Osteoblast (primary cell): Measurements from ENCODE around the gene BCL3. TPM values are rescaled to one million over a fixed set of nuclear protein-coding genes. Genes with fewer than 3 reads are reported as not detected.

Experiments used
- DNase-seq: peaks from one replicate; pipeline ENCODE4 v3.0.0; 2011; ENCODE audit warnings: low spot score, mixed read lengths; ENCODE audit not compliant: insufficient read length; ENCODE audit errors: missing footprints
- H2AFZ ChIP-seq: 2 replicates; pipeline ENCODE4 v1.6.0; 2011; ENCODE audit warnings: mild to moderate bottlenecking, low read length
- H3K27ac ChIP-seq: 2 replicates; pipeline ENCODE4 v1.5.1; 2011; ENCODE audit warnings: mild to moderate bottlenecking, low read depth, low read length, moderate library complexity
- H3K27me3 ChIP-seq: 2 replicates; pipeline ENCODE4 v1.6.0; 2012; ENCODE audit warnings: mild to moderate bottlenecking, control low read depth, inconsistent platforms, low read length, moderate library complexity; ENCODE audit not compliant: insufficient read depth
- H3K36me3 ChIP-seq: 2 replicates; pipeline ENCODE4 v1.5.1; 2011; ENCODE audit warnings: mild to moderate bottlenecking, low read length, control low read depth, moderate library complexity; ENCODE audit not compliant: insufficient read depth
- H3K4me1 ChIP-seq: 2 replicates; pipeline ENCODE4 v1.5.1; 2011; ENCODE audit warnings: mild to moderate bottlenecking, low read length, control low read depth, moderate library complexity; ENCODE audit not compliant: insufficient read depth
- H3K4me2 ChIP-seq: 2 replicates; pipeline ENCODE4 v1.6.0; 2011; ENCODE audit warnings: mild to moderate bottlenecking, low read length; ENCODE audit not compliant: insufficient read depth
- H3K4me3 ChIP-seq: fragments of 200-600 bp; sonication (generic); 3 replicates; pipeline ENCODE4 v1.5.1; 2012; ENCODE audit warnings: mild to moderate bottlenecking, low read length, inconsistent platforms; ENCODE audit not compliant: insufficient read depth
- H3K79me2 ChIP-seq: 2 replicates; pipeline ENCODE4 v1.6.0; 2012; ENCODE audit warnings: mild to moderate bottlenecking, low read length, control low read depth, inconsistent platforms; ENCODE audit not compliant: insufficient read depth
- H3K9me3 ChIP-seq: 2 replicates; pipeline ENCODE4 v1.5.1; 2011; ENCODE audit warnings: low read depth, low read length, control low read depth
- H4K20me1 ChIP-seq: 2 replicates; pipeline ENCODE4 v1.6.0; 2012; ENCODE audit warnings: mild to moderate bottlenecking, low read length, control low read depth; ENCODE audit not compliant: insufficient read depth
- total RNA-seq: library from RNA; depleted of rRNA; stranded (reverse); fragments of >200 nt; gene quantifications from 2 replicates; pipeline ENCODE4 v1.2.3, GENCODE V29; 2012
- TF ChIP-seq, protein P1 (sequence below): IDR thresholded peaks from 2 replicates; pipeline ENCODE4 v1.5.1; 2011; ENCODE audit warnings: mild to moderate bottlenecking, low read depth, low read length, moderate library complexity; ENCODE audit errors: extremely low read depth

Gene BCL3
- total RNA-seq, 1 donor: 7.2 TPM

DNA sequence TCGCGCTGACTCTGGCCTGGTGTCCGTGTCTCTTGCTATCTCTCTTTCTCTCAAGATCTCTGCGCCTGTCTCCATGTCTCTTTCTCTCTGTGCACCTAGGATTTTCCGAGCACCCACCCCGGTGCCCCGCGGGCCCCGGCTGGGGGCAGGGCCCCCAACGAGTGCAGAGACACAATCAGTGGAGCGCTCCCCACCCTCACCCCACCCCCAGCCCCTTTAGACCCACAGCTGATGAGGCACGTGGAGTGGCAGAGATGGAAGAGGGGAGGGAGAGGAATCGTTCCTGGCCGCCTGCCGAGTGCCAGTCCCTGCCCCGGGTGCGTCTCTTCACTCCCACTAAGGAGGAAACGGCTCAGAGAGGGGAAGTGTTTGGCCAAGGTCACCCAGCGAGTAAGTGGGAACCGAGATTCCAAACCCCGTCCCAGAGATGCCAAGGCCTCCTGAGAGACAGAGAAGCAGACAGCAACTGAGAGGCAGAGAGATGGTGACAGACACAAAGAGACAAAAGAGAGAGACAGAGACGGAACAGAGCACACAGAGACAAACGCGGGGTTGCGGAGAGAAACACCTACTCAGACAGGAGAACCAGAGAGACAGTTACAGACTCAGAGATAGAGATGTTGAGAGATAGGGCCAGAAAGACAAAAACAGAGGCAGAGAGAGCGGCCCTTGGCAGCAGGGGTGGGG lies 626 bp upstream of the BCL3 start:
- Histone ChIP-seq H3K27ac (peak overlapping the region; percentile 96), H3K27me3 (no peaks in the 10 kb centered on the region), H3K4me1 (peaks cover 59% of the 10 kb centered on the region), H3K4me3 (peak overlapping the region; percentile 86), H2AFZ (peak overlapping the region; percentile 77), H3K36me3 (peaks cover 27% of the 10 kb centered on the region), H3K79me2 (peaks cover 34% of the 10 kb centered on the region), H3K4me2 (peak overlapping the region; percentile 89), H3K9me3 (no peaks in the 10 kb centered on the region), H4K20me1 (peaks cover 25% of the 10 kb centered on the region)
- TF ChIP-seq, protein P1, sequence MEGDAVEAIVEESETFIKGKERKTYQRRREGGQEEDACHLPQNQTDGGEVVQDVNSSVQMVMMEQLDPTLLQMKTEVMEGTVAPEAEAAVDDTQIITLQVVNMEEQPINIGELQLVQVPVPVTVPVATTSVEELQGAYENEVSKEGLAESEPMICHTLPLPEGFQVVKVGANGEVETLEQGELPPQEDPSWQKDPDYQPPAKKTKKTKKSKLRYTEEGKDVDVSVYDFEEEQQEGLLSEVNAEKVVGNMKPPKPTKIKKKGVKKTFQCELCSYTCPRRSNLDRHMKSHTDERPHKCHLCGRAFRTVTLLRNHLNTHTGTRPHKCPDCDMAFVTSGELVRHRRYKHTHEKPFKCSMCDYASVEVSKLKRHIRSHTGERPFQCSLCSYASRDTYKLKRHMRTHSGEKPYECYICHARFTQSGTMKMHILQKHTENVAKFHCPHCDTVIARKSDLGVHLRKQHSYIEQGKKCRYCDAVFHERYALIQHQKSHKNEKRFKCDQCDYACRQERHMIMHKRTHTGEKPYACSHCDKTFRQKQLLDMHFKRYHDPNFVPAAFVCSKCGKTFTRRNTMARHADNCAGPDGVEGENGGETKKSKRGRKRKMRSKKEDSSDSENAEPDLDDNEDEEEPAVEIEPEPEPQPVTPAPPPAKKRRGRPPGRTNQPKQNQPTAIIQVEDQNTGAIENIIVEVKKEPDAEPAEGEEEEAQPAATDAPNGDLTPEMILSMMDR: no peak
- DNase-seq: peak; percentile 91

DNA sequence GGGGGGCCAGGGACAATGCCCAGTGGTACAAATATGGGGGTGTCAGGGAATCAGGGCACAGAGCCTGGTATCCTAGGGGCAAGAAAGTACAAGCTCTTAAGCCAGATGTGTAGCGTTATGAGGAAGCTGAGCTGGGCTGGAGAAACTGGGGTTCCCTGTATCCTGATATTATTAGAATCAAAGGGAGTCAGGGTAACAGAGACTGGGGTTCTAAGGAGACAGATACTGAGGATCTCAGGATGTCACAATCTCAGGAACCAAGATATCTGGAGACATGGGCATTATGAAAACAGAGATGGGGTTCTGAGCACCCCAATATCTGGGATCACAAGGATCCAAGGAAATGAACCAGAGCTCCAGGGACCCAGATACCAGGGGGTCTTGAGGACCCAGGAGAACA lies 784 bp downstream of the BCL3 start:
- no peak for DNase-seq
- no peaks in the 10 kb centered on the region for H3K27me3 ChIP-seq
- H3K4me3 ChIP-seq: peak overlapping the region; percentile 86
- no peaks in the 10 kb centered on the region for H3K9me3 ChIP-seq
- H3K79me2 ChIP-seq: peaks cover 36% of the 10 kb centered on the region
- H3K4me1 ChIP-seq: peaks cover 68% of the 10 kb centered on the region
- TF ChIP-seq, protein P1: no peak
- H2AFZ ChIP-seq: no peak overlapping the region
- H3K36me3 ChIP-seq: peaks cover 28% of the 10 kb centered on the region
- peak overlapping the region; percentile 45 for H3K27ac ChIP-seq
- H4K20me1 ChIP-seq: peaks cover 28% of the 10 kb centered on the region
- H3K4me2 ChIP-seq: peak overlapping the region; percentile 76

DNA sequence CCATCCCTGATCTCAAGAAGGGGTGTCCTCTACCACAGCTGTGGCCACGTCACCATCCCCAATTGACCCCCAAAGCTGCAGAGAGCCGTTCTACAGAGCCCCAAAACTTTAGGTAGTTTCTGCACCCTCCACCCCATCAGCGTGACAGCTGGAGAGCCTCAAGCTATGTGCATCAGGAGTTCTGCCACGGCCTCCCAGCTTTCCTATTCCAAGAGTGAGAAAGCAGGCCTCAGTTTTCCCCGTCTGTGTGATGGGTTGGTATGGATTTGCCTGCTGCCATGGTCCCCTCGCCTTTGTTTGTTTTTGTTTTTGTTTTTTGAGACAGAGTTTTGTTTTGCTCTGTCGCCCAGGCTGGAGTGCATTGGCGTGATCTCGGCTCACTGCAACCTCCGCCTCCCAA lies 1.5 kb downstream of the BCL3 start:
- H3K4me2 ChIP-seq: peak overlapping the region; percentile 76
- peaks cover 34% of the 10 kb centered on the region for H3K36me3 ChIP-seq
- no peaks in the 10 kb centered on the region for H3K9me3 ChIP-seq
- no peak for DNase-seq
- TF ChIP-seq, protein P1: no peak
- H3K4me3 ChIP-seq: peak overlapping the region; percentile 86
- H2AFZ ChIP-seq: no peak overlapping the region
- peaks cover 70% of the 10 kb centered on the region for H3K4me1 ChIP-seq
- peaks cover 39% of the 10 kb centered on the region for H3K79me2 ChIP-seq
- no peaks in the 10 kb centered on the region for H3K27me3 ChIP-seq
- peak overlapping the region; percentile 45 for H3K27ac ChIP-seq
- peaks cover 28% of the 10 kb centered on the region for H4K20me1 ChIP-seq

DNA sequence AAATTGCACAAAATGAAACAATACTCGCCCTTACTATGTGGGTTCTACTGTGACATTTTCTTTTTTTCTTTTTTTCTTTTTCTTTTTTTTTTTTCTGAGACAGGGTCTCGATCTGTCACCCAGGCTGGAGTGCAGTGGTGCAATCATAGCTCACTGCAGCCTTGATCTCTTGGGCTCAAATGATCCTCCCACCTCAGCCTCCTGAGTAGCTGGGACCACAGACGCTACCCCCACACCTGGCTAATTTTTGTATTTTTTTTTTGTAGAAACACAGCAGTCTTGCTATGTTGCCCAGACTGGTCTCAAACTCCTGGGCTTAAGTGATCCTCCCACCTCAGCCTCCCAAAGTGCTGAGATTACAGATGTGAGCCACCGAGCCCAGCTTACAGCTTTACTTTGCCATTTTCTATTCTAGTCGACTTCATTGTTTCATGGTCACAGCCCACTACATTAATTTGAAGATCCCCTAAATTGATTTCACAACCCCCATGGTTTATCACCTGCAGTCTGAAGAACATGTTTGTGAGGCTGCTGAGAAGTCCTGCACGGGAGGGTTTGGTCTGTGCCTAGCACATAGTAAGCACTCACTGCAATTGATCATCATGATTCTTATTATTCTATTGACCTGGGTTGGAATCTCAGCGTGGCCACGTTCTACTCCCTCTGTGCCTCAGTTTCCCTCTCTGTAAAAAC lies 3.8 kb downstream of the BCL3 start:
- Histone ChIP-seq H4K20me1 (peaks cover 33% of the 10 kb centered on the region), H3K9me3 (no peaks in the 10 kb centered on the region), H3K27me3 (no peaks in the 10 kb centered on the region), H3K36me3 (peaks cover 48% of the 10 kb centered on the region), H2AFZ (no peak overlapping the region), H3K79me2 (peaks cover 49% of the 10 kb centered on the region), H3K27ac (peak overlapping the region; percentile 90), H3K4me2 (peak overlapping the region; percentile 91), H3K4me1 (peaks cover 67% of the 10 kb centered on the region), H3K4me3 (peak overlapping the region; percentile 48)
- TF ChIP-seq, protein P1: no peak
- no peak for DNase-seq
